H9 (cell line): ENCODE data around the gene TTC17. TPM values are rescaled to one million over a fixed set of nuclear protein-coding genes. Genes with fewer than 3 reads are reported as not detected.

Experiments
- DNase-seq: peaks from one replicate; pipeline ENCODE4 v3.0.0-alpha.2; 2017
- H2AFZ ChIP-seq: one replicate; pipeline ENCODE4 v1.6.1; 2013; ENCODE audit warnings: mild to moderate bottlenecking, low read length, control low read depth, moderate library complexity
- H2AK5ac ChIP-seq: 2 replicates; pipeline ENCODE4 v1.6.1; 2013; ENCODE audit warnings: low read length, control low read depth, mixed read lengths; ENCODE audit not compliant: insufficient read length
- H2BK120ac ChIP-seq: one replicate; pipeline ENCODE4 v1.6.1; 2013; ENCODE audit warnings: low read depth, mild to moderate bottlenecking, low read length, control low read depth, inconsistent platforms; ENCODE audit not compliant: poor library complexity, severe bottlenecking
- H2BK12ac ChIP-seq: 2 replicates; pipeline ENCODE4 v1.6.1; 2013; ENCODE audit warnings: low read length, control low read depth, mixed read lengths, low read depth; ENCODE audit not compliant: insufficient read length
- H2BK15ac ChIP-seq: 2 replicates; pipeline ENCODE4 v1.6.1; 2013; ENCODE audit warnings: low read depth, low read length, control low read depth
- H2BK20ac ChIP-seq: one replicate; pipeline ENCODE4 v1.6.1; 2013; ENCODE audit warnings: low read depth, mild to moderate bottlenecking, low read length, control low read depth, inconsistent platforms; ENCODE audit not compliant: poor library complexity, severe bottlenecking
- H2BK5ac ChIP-seq: 2 replicates; pipeline ENCODE4 v1.6.1; 2013; ENCODE audit warnings: low read length, control low read depth, mixed read lengths; ENCODE audit not compliant: insufficient read length
- H3K14ac ChIP-seq: 2 replicates; pipeline ENCODE4 v1.6.1; 2013; ENCODE audit warnings: low read length, control low read depth; ENCODE audit not compliant: insufficient read depth
- H3K18ac ChIP-seq: 2 replicates; pipeline ENCODE4 v1.6.1; 2013; ENCODE audit warnings: low read depth, mild to moderate bottlenecking, mixed read lengths, low read length, control low read depth; ENCODE audit not compliant: insufficient read length
- H3K23ac ChIP-seq: 2 replicates; pipeline ENCODE4 v1.6.1; 2013; ENCODE audit warnings: low read length, control low read depth, mixed read lengths, low read depth; ENCODE audit not compliant: insufficient read length
- H3K23me2 ChIP-seq: 2 replicates; pipeline ENCODE4 v1.6.1; 2013; ENCODE audit warnings: low read depth, mild to moderate bottlenecking, mixed read lengths, low read length, control low read depth; ENCODE audit not compliant: insufficient read length, poor library complexity, severe bottlenecking
- H3K27ac ChIP-seq: 2 replicates; pipeline ENCODE4 v1.5.1; 2013; ENCODE audit warnings: low read length, control low read depth, mixed read lengths, low read depth; ENCODE audit not compliant: insufficient read length
- H3K27me3 ChIP-seq: 2 replicates; pipeline ENCODE4 v1.6.1; 2013; ENCODE audit warnings: low read length, control low read depth, inconsistent platforms; ENCODE audit not compliant: insufficient read depth
- H3K4ac ChIP-seq: 2 replicates; pipeline ENCODE4 v1.6.1; 2013; ENCODE audit warnings: low read depth, mild to moderate bottlenecking, control low read depth, inconsistent platforms, low read length, moderate library complexity
- H3K4me1 ChIP-seq: 2 replicates; pipeline ENCODE4 v1.6.1; 2013; ENCODE audit warnings: low read length, control low read depth, inconsistent platforms; ENCODE audit not compliant: insufficient read depth
- H3K4me2 ChIP-seq: 2 replicates; pipeline ENCODE4 v1.6.1; 2013; ENCODE audit warnings: low read length, control low read depth, mixed read lengths; ENCODE audit not compliant: insufficient read length, insufficient read depth
- H3K56ac ChIP-seq: 2 replicates; pipeline ENCODE4 v1.6.1; 2013; ENCODE audit warnings: low read depth, mild to moderate bottlenecking, mixed read lengths, low read length, control low read depth; ENCODE audit not compliant: insufficient read length
- H3K79me1 ChIP-seq: 2 replicates; pipeline ENCODE4 v1.6.1; 2013; ENCODE audit warnings: low read depth, mild to moderate bottlenecking, moderate library complexity, low read length, control low read depth, inconsistent platforms; ENCODE audit not compliant: insufficient read depth, poor library complexity, severe bottlenecking
- H3K79me2 ChIP-seq: 2 replicates; pipeline ENCODE4 v1.6.1; 2013; ENCODE audit warnings: low read length, control low read depth, inconsistent platforms; ENCODE audit not compliant: insufficient read depth
- H3K9ac ChIP-seq: 2 replicates; pipeline ENCODE4 v1.6.1; 2013; ENCODE audit warnings: low read length, control low read depth, mixed read lengths; ENCODE audit not compliant: insufficient read length; ENCODE audit errors: extremely low read depth
- H3K9me3 ChIP-seq: one replicate; pipeline ENCODE4 v1.6.1; 2013; ENCODE audit warnings: low read depth, low read length, inconsistent platforms; ENCODE audit not compliant: control insufficient read depth
- H3T11ph ChIP-seq: one replicate; pipeline ENCODE4 v1.6.1; 2013; ENCODE audit warnings: mild to moderate bottlenecking, low read length, control low read depth, inconsistent platforms
- H4K20me1 ChIP-seq: one replicate; pipeline ENCODE4 v1.6.1; 2013; ENCODE audit not compliant: control insufficient read depth, insufficient read length, insufficient read depth
- H4K5ac ChIP-seq: 2 replicates; pipeline ENCODE4 v1.6.1; 2013; ENCODE audit warnings: low read depth, mild to moderate bottlenecking, mixed read lengths, low read length, control low read depth; ENCODE audit not compliant: insufficient read length
- H4K8ac ChIP-seq: replicated peaks from 2 replicates; pipeline ENCODE4 v1.6.1; 2013; ENCODE audit warnings: low read length, control low read depth, mixed read lengths, low read depth; ENCODE audit not compliant: insufficient read length
- H4K91ac ChIP-seq: 2 replicates; pipeline ENCODE4 v1.6.1; 2013; ENCODE audit warnings: low read depth, mild to moderate bottlenecking, moderate library complexity, mixed read lengths, low read length, control low read depth; ENCODE audit not compliant: insufficient read length
- H3K27ac Mint-ChIP-seq, 3 experiments: 2 replicates in 2 of 3; 3 replicates in 1 of 3; pipeline ENCODE4 v1.8.0; 2020 to 2021; ENCODE audit warnings: mixed read lengths in 3 of 3, mild to moderate bottlenecking in 1 of 3, moderate library complexity in 1 of 3
- H3K27me3 Mint-ChIP-seq: 2 replicates; pipeline ENCODE4 v1.8.0; 2021; ENCODE audit warnings: low read depth, mild to moderate bottlenecking, moderate library complexity, mixed read lengths
- H3K36me3 Mint-ChIP-seq, 3 experiments: 2 replicates in 2 of 3; 3 replicates in 1 of 3; pipeline ENCODE4 v1.8.0; 2020 to 2021; ENCODE audit warnings: low read depth in 3 of 3, mixed read lengths in 3 of 3; ENCODE audit not compliant: insufficient read depth in 1 of 3
- H3K4me1 Mint-ChIP-seq, 2 experiments: 2 replicates each; pipeline ENCODE4 v1.8.0; 2020; ENCODE audit warnings: mixed read lengths in 2 of 2
- H3K4me3 Mint-ChIP-seq, 2 experiments: 2 replicates in 1 of 2; 3 replicates in 1 of 2; pipeline ENCODE4 v1.8.0; 2020 to 2021; ENCODE audit warnings: mild to moderate bottlenecking in 2 of 2, mixed read lengths in 2 of 2, moderate library complexity in 1 of 2
- H3K9me3 Mint-ChIP-seq, 2 experiments: 2 replicates in 1 of 2; 3 replicates in 1 of 2; pipeline ENCODE4 v1.8.0; 2020; ENCODE audit warnings: mild to moderate bottlenecking in 2 of 2, mixed read lengths in 2 of 2, moderate library complexity in 1 of 2
- WGBS: extraction: QIAGEN DNeasy Blood & Tissue Kit; methylation state at CpG from one replicate; pipeline ENCODE4 v1.1.7; 2013; ENCODE audit warnings: missing lambda C conversion rate, low lambda C conversion rate, mixed read lengths; ENCODE audit not compliant: insufficient read length; ENCODE audit errors: extremely low coverage; 5-methylcytosine and 5-hydroxymethylcytosine counted together
- total RNA-seq: library from RNA; stranded (reverse); gene quantifications from 2 replicates; pipeline ENCODE4 v1.2.1, GENCODE V29; 2021
- TF ChIP-seq, protein P1 (sequence below): fragments of 200-600 bp; sonication (generic); conservative IDR thresholded peaks from 3 replicates; pipeline ENCODE4 v1.8.0; 2021; ENCODE audit warnings: antibody characterized with exemption, mild to moderate bottlenecking

The TTC17 gene
- total RNA-seq, 1 experiment from 2014 or later: 68.5 TPM

DNA sequence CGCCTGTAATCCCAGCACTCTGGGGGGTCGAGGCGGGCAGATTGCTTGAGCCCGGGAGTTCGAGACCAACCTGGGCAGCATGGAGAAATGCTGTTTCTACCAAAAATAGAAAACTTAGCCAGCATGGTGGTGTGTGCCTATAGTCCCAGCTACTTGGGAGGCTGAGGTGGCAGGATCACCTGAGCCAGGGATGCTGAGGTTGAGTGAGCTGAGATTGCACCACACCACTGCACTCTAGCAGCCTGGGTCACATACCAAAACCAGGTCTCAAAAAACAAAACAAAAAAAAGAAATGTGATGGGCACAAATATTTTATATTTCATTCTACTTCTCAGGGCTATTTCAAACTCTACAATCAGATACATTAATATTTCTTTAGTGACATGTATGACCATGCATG, 25.7 kb downstream of the TTC17 start:
- Histone ChIP-seq H3K27ac (no peak overlapping the region), H2BK12ac (no peak overlapping the region), H4K20me1 (no peaks in the 10 kb centered on the region), H3K9me3 (no peaks in the 10 kb centered on the region), H2BK120ac (no peak overlapping the region), H2BK20ac (no peak overlapping the region), H4K5ac (no peak overlapping the region), H3K56ac (no peak overlapping the region), H3K23me2 (no peaks in the 10 kb centered on the region), H3K18ac (no peak overlapping the region), H2BK5ac (no peak overlapping the region), H3K4me1 (peaks cover 3% of the 10 kb centered on the region; the same call in 1 of the 2 replicates), H3K4ac (no peak overlapping the region), H3K4me2 (no peak overlapping the region), H4K91ac (no peak overlapping the region), H3K79me2 (no peaks in the 10 kb centered on the region), H2BK15ac (no peak overlapping the region), H3K14ac (no peak overlapping the region), H3T11ph (no peak overlapping the region), H3K9ac (no peak overlapping the region), H3K23ac (no peak overlapping the region), H2AFZ (no peak overlapping the region), H4K8ac (no peak overlapping the region), H3K27me3 (no peaks in the 10 kb centered on the region), H2AK5ac (no peak overlapping the region), H3K79me1 (no peaks in the 10 kb centered on the region)
- DNase-seq: no peak
- TF ChIP-seq, protein P1, sequence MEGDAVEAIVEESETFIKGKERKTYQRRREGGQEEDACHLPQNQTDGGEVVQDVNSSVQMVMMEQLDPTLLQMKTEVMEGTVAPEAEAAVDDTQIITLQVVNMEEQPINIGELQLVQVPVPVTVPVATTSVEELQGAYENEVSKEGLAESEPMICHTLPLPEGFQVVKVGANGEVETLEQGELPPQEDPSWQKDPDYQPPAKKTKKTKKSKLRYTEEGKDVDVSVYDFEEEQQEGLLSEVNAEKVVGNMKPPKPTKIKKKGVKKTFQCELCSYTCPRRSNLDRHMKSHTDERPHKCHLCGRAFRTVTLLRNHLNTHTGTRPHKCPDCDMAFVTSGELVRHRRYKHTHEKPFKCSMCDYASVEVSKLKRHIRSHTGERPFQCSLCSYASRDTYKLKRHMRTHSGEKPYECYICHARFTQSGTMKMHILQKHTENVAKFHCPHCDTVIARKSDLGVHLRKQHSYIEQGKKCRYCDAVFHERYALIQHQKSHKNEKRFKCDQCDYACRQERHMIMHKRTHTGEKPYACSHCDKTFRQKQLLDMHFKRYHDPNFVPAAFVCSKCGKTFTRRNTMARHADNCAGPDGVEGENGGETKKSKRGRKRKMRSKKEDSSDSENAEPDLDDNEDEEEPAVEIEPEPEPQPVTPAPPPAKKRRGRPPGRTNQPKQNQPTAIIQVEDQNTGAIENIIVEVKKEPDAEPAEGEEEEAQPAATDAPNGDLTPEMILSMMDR: no peak
- Mint-ChIP-seq H3K36me3 (peaks cover 11 to 25% (median 24%) of the 10 kb centered on the region in 3 experiments), H3K27ac (no peak overlapping the region), H3K9me3 (no peaks in the 10 kb centered on the region), H3K27me3 (no peaks in the 10 kb centered on the region), H3K4me1 (peaks cover 10 to 12% of the 10 kb centered on the region in 2 experiments), H3K4me3 (no peak overlapping the region)
- WGBS: no CpG with 5 or more reads among the region's 5 CpGs
